HEK293 (cell line): ENCODE results near the gene DENND2C.

ENCODE experiments used
- CTCF ChIA-PET: fragments of 350-600 bp; formaldehyde crosslinking; extraction: SDS; loops from one replicate; lab custom pipeline; 2021; ENCODE audit warnings: antibody characterized with exemption; lab: Yijun Ruan, JAX
- POLR2A ChIA-PET: fragments of 300-600 bp; formaldehyde crosslinking; extraction: SDS; loops from one replicate; lab custom pipeline; 2020; ENCODE audit warnings: antibody characterized with exemption, inconsistent platforms; lab: Yijun Ruan, JAX
- H3K27ac ChIP-seq: fragments of 200-500 bp; sonication (Bioruptor generic); 2 replicates; pipeline ENCODE4 v1.5.1; 2014; ENCODE audit warnings: low read depth, low read length, control low read depth, inconsistent platforms; ENCODE audit errors: extremely low read depth
- H3K36me3 ChIP-seq, 2 experiments: fragments of 200-500 bp in 1 of 2; sonication (Bioruptor generic) in 1 of 2; 1 replicate in 1 of 2; 2 replicates in 1 of 2; pipeline ENCODE4 v1.5.1; 2014 to 2017; ENCODE audit warnings: inconsistent platforms in 2 of 2, low read length in 2 of 2; ENCODE audit not compliant: control insufficient read depth in 2 of 2, insufficient read depth in 1 of 2
- H3K4me1 ChIP-seq: fragments of 200-500 bp; sonication (Bioruptor generic); 2 replicates; pipeline ENCODE4 v1.5.1; 2014; ENCODE audit warnings: mild to moderate bottlenecking, low read length, inconsistent platforms; ENCODE audit not compliant: control insufficient read depth, insufficient read depth
- H3K4me3 ChIP-seq: 2 replicates; pipeline ENCODE4 v1.5.1; 2011; ENCODE audit warnings: low read depth, mild to moderate bottlenecking, control low read depth, low read length, moderate library complexity
- H3K9me3 ChIP-seq: fragments of 200-500 bp; sonication (Bioruptor generic); 2 replicates; pipeline ENCODE4 v1.5.1; 2014; ENCODE audit warnings: low read depth, low read length, inconsistent platforms; ENCODE audit not compliant: control insufficient read depth, insufficient read depth
- ATF2 ChIP-seq: fragments of 450-650 bp; formaldehyde crosslinking; IDR thresholded peaks from 2 replicates; pipeline ENCODE4 v1.5.1; 2016; ENCODE audit warnings: missing biosample characterization, missing genetic modification characterization, low read depth
- HOXA7 ChIP-seq: sonication (generic); formaldehyde crosslinking; IDR thresholded peaks from 2 replicates; pipeline ENCODE4 v1.8.1; 2022; ENCODE audit warnings: missing genetic modification reagents, borderline replicate concordance
- IKZF3 ChIP-seq: fragments of 450-650 bp; IDR thresholded peaks from 2 replicates; pipeline ENCODE4 v1.5.0; 2018; ENCODE audit warnings: missing biosample characterization, mild to moderate bottlenecking, missing genetic modification characterization, moderate library complexity
- REST ChIP-seq: fragments of 450-650 bp; formaldehyde crosslinking; IDR thresholded peaks from 2 replicates; pipeline ENCODE4 v1.5.1; 2016; ENCODE audit warnings: missing biosample characterization, missing genetic modification characterization
- SCRT2 ChIP-seq: fragments of 450-650 bp; formaldehyde crosslinking; IDR thresholded peaks from 2 replicates; pipeline ENCODE4 v1.5.1; 2016; ENCODE audit warnings: missing biosample characterization, missing genetic modification characterization
- SP7 ChIP-seq: fragments of 450-650 bp; formaldehyde crosslinking; IDR thresholded peaks from 2 replicates; pipeline ENCODE4 v1.5.1; 2016; ENCODE audit warnings: missing biosample characterization, missing genetic modification characterization
- ZBTB17 ChIP-seq: fragments of 450-650 bp; formaldehyde crosslinking; IDR thresholded peaks from 2 replicates; pipeline ENCODE4 v1.5.1; 2016; ENCODE audit warnings: missing biosample characterization, missing genetic modification characterization
- ZBTB48 ChIP-seq: fragments of 450-650 bp; formaldehyde crosslinking; IDR thresholded peaks from 2 replicates; pipeline ENCODE4 v1.5.1; 2016; ENCODE audit warnings: missing biosample characterization, missing genetic modification characterization
- ZFP37 ChIP-seq: fragments of 450-650 bp; formaldehyde crosslinking; IDR thresholded peaks from 2 replicates; pipeline ENCODE4 v1.5.1; 2016; ENCODE audit warnings: missing biosample characterization, missing genetic modification characterization
- ZIC2 ChIP-seq: fragments of 450-650 bp; formaldehyde crosslinking; IDR thresholded peaks from 2 replicates; pipeline ENCODE4 v1.5.1; 2016; ENCODE audit warnings: missing biosample characterization, missing genetic modification characterization
- ZNF10 ChIP-seq: fragments of 450-650 bp; formaldehyde crosslinking; IDR thresholded peaks from 2 replicates; pipeline ENCODE4 v1.5.1; 2017; ENCODE audit warnings: missing biosample characterization, missing genetic modification characterization
- ZNF221 ChIP-seq: fragments of 450-650 bp; formaldehyde crosslinking; IDR thresholded peaks from 2 replicates; pipeline ENCODE4 v1.5.1; 2017; ENCODE audit warnings: missing biosample characterization, missing genetic modification characterization, borderline replicate concordance
- ZNF311 ChIP-seq: fragments of 450-650 bp; formaldehyde crosslinking; IDR thresholded peaks from 2 replicates; pipeline ENCODE4 v1.5.1; 2017; ENCODE audit warnings: missing biosample characterization, missing genetic modification characterization, borderline replicate concordance
- ZNF510 ChIP-seq: fragments of 450-650 bp; formaldehyde crosslinking; IDR thresholded peaks from 2 replicates; pipeline ENCODE4 v1.5.1; 2018; ENCODE audit warnings: mild to moderate bottlenecking, missing genetic modification characterization, missing biosample characterization; ENCODE audit not compliant: insufficient replicate concordance
- ZNF544 ChIP-seq: fragments of 450-650 bp; formaldehyde crosslinking; IDR thresholded peaks from 2 replicates; pipeline ENCODE4 v1.5.0; 2017; ENCODE audit warnings: missing biosample characterization, missing genetic modification characterization
- ZNF555 ChIP-seq: fragments of 450-650 bp; formaldehyde crosslinking; conservative IDR thresholded peaks from 2 replicates; pipeline ENCODE4 v1.5.1; 2017; ENCODE audit warnings: missing biosample characterization, mild to moderate bottlenecking, missing genetic modification characterization, inconsistent platforms
- ZSCAN18 ChIP-seq: fragments of 450-650 bp; formaldehyde crosslinking; IDR thresholded peaks from 2 replicates; pipeline ENCODE4 v1.5.1; 2016; ENCODE audit warnings: missing biosample characterization, missing genetic modification characterization

The DENND2C gene

GRCh38 chr1:114692947-114693346, 23.1 kb upstream of the DENND2C start (continued):
- TF ChIP-seq ZFP37 (tag by site-specific recombination) (0 out of 2 replicates have a peak, but pooled peaks have one; percentile 39), ZNF544 (tag by site-specific recombination) (no peak), SCRT2 (tag by site-specific recombination) (no peak), REST (tag by site-specific recombination) (peak; percentile 51; the same call in 1 of the 2 replicates), ZNF311 (tag by site-specific recombination) (no peak), ZSCAN18 (no peak), ZNF10 (no peak), ZBTB48 (tag by site-specific recombination) (no peak), IKZF3 (tag by site-specific recombination) (no peak)
- TF ChIP-seq, all 188 proteins: peak for 18

- peak; percentile 75 for TF ChIP-seq SP7 (tag by site-specific recombination)
- no peak for TF ChIP-seq ZNF510 (tag by site-specific recombination)
- TF ChIP-seq ZNF555 (tag by site-specific recombination), result no peak
- no peak for TF ChIP-seq ZBTB17
- Histone ChIP-seq H3K4me3 (no peak overlapping the region), H3K9me3 (no peaks in the 10 kb centered on the region), H3K27ac (no peak overlapping the region), H3K4me1 (no peaks in the 10 kb centered on the region), H3K36me3 (no peaks in the 10 kb centered on the region)
- ChIA-PET POLR2A (no interaction called here), CTCF (interaction anchor here (0.6 kb wide), 1 partner anchor 291 kb away, joined by 3 read pairs; no protein-coding TSS in a partner anchor)
Observed at GRCh38 chr1:114691061-114691460, 21.2 kb upstream of the DENND2C start.

GRCh38 chr1:114690148-114690547, 20.3 kb upstream of the DENND2C start:
- CTCF ChIA-PET, result interaction anchor here (1.5 kb wide), 1 partner anchor 343 kb away, joined by 3 read pairs; no protein-coding TSS in a partner anchor
- POLR2A ChIA-PET, result interaction anchor here (1.1 kb wide), 1 partner anchor 25 kb away, joined by 3 read pairs; no protein-coding TSS in a partner anchor
- Histone ChIP-seq H3K4me1 (no peaks in the 10 kb centered on the region), H3K36me3 (no peaks in the 10 kb centered on the region), H3K9me3 (no peaks in the 10 kb centered on the region), H3K27ac (no peak overlapping the region), H3K4me3 (no peak overlapping the region)
- TF ChIP-seq HOXA7 (CRISPR knock-in tag) (no peak), ZNF221 (tag by site-specific recombination) (no peak), ZIC2 (tag by site-specific recombination) (no peak), ATF2 (tag by site-specific recombination) (peak; percentile 18; the same call in 1 of the 2 replicates)
